IgD-negative memory B cell (primary cell): Measurements from ENCODE around the gene MPZL2. TPM values are rescaled to one million over a fixed set of nuclear protein-coding genes. Genes with fewer than 3 reads are reported as not detected.

Experiments used
- H3K27ac Mint-ChIP-seq, 3 donors: one replicate each; pipeline ENCODE4 v1.8.0; 2020 to 2022; ENCODE audit warnings: mild to moderate bottlenecking in 3 of 3, mixed read lengths in 3 of 3, moderate library complexity in 1 of 3
- H3K27me3 Mint-ChIP-seq: one replicate; pipeline ENCODE4 v1.8.0; 2021; ENCODE audit warnings: mixed read lengths
- H3K36me3 Mint-ChIP-seq: one replicate; pipeline ENCODE4 v1.8.0; 2020; ENCODE audit warnings: mild to moderate bottlenecking, mixed read lengths
- H3K4me1 Mint-ChIP-seq, 3 donors: one replicate each; pipeline ENCODE4 v1.8.0; 2020 to 2022; ENCODE audit warnings: mixed read lengths in 3 of 3, mild to moderate bottlenecking in 1 of 3
- H3K4me3 Mint-ChIP-seq, 4 donors: one replicate each; pipeline ENCODE4 v1.8.0; 2020 to 2022; ENCODE audit warnings: mild to moderate bottlenecking in 4 of 4, mixed read lengths in 4 of 4, moderate library complexity in 3 of 4
- H3K9me3 Mint-ChIP-seq, 3 donors: one replicate each; pipeline ENCODE4 v1.8.0; 2020 to 2021; ENCODE audit warnings: mixed read lengths in 3 of 3, mild to moderate bottlenecking in 1 of 3
- polyA plus RNA-seq: library from polyadenylated mRNA; unstranded; fragments of 300-500 nt; fragmentation: Illumina TruSeq; gene quantifications from one replicate; pipeline ENCODE4 v1.2.3, GENCODE V29; 2021

Gene MPZL2
- polyA plus RNA-seq, 1 donor from 2014 or later = not detected

- peaks cover 2% of the 10 kb centered on the region for H3K36me3 Mint-ChIP-seq
- H3K27ac Mint-ChIP-seq = no peak overlapping the region
- no peak overlapping the region for H3K4me3 Mint-ChIP-seq
- H3K27me3 Mint-ChIP-seq = peaks cover 4% of the 10 kb centered on the region
- no peaks in the 10 kb centered on the region for H3K9me3 Mint-ChIP-seq
- H3K4me1 Mint-ChIP-seq = peaks cover 0 to 6% (median 2%) of the 10 kb centered on the region in 3 donors
Measured at GRCh38 chr11:118295199-118295598, 31.1 kb upstream of the MPZL2 start.

- Mint-ChIP-seq H3K36me3 (peaks cover 2% of the 10 kb centered on the region), H3K4me3 (no peak overlapping the region), H3K4me1 (peaks cover 0 to 6% (median 2%) of the 10 kb centered on the region in 3 donors), H3K27me3 (peaks cover 6% of the 10 kb centered on the region), H3K9me3 (no peaks in the 10 kb centered on the region), H3K27ac (no peak overlapping the region)
Measured at GRCh38 chr11:118294053-118294452, 30.0 kb upstream of the MPZL2 start.

- H3K36me3 Mint-ChIP-seq = peaks cover 2% of the 10 kb centered on the region
- H3K4me1 Mint-ChIP-seq = peaks cover 0 to 6% (median 2%) of the 10 kb centered on the region in 3 donors
- peaks cover 8% of the 10 kb centered on the region for H3K27me3 Mint-ChIP-seq
- no peak overlapping the region for H3K4me3 Mint-ChIP-seq
- H3K27ac Mint-ChIP-seq = no peak overlapping the region
- H3K9me3 Mint-ChIP-seq = no peaks in the 10 kb centered on the region
Measured at GRCh38 chr11:118291477-118292135, 27.5 kb upstream of the MPZL2 start.

GRCh38 chr11:118290923-118291322 is 26.8 kb upstream of the MPZL2 start:
- Mint-ChIP-seq H3K4me1 (peaks cover 0 to 5% (median 2%) of the 10 kb centered on the region in 3 donors), H3K36me3 (peaks cover 2% of the 10 kb centered on the region), H3K27me3 (peaks cover 8% of the 10 kb centered on the region), H3K9me3 (no peaks in the 10 kb centered on the region), H3K4me3 (no peak overlapping the region), H3K27ac (no peak overlapping the region)

- no peak overlapping the region for H3K27ac Mint-ChIP-seq
- no peak overlapping the region for H3K4me3 Mint-ChIP-seq
- H3K4me1 Mint-ChIP-seq = peaks cover 0 to 5% (median 2%) of the 10 kb centered on the region in 3 donors
- no peaks in the 10 kb centered on the region for H3K9me3 Mint-ChIP-seq
- peaks cover 2% of the 10 kb centered on the region for H3K36me3 Mint-ChIP-seq
- peaks cover 8% of the 10 kb centered on the region for H3K27me3 Mint-ChIP-seq
Measured at GRCh38 chr11:118289401-118289800, 25.3 kb upstream of the MPZL2 start.

GRCh38 chr11:118287006-118287405 is 22.9 kb upstream of the MPZL2 start:
- H3K9me3 Mint-ChIP-seq = no peaks in the 10 kb centered on the region
- peaks cover 8% of the 10 kb centered on the region for H3K27me3 Mint-ChIP-seq
- no peak overlapping the region for H3K27ac Mint-ChIP-seq
- no peaks in the 10 kb centered on the region for H3K36me3 Mint-ChIP-seq
- peaks cover 2 to 10% (median 5%) of the 10 kb centered on the region in 3 donors for H3K4me1 Mint-ChIP-seq
- no peak overlapping the region for H3K4me3 Mint-ChIP-seq

- Mint-ChIP-seq H3K27ac (no peak overlapping the region), H3K36me3 (no peaks in the 10 kb centered on the region), H3K9me3 (no peaks in the 10 kb centered on the region), H3K4me1 (peaks cover 3 to 12% (median 7%) of the 10 kb centered on the region in 3 donors), H3K4me3 (no peak overlapping the region), H3K27me3 (peaks cover 8% of the 10 kb centered on the region)
Measured at GRCh38 chr11:118286545-118286944, 22.4 kb upstream of the MPZL2 start.

GRCh38 chr11:118283756-118284350 is 19.8 kb upstream of the MPZL2 start:
- Mint-ChIP-seq H3K36me3 (no peaks in the 10 kb centered on the region), H3K4me3 (no peak overlapping the region), H3K27ac (no peak overlapping the region), H3K4me1 (peaks cover 9 to 16% (median 12%) of the 10 kb centered on the region in 3 donors), H3K27me3 (peaks cover 1% of the 10 kb centered on the region), H3K9me3 (no peaks in the 10 kb centered on the region)

- Mint-ChIP-seq H3K27me3 (peaks cover 1% of the 10 kb centered on the region), H3K9me3 (no peaks in the 10 kb centered on the region), H3K36me3 (no peaks in the 10 kb centered on the region), H3K4me3 (no peak overlapping the region), H3K27ac (no peak overlapping the region), H3K4me1 (peaks cover 9 to 16% (median 12%) of the 10 kb centered on the region in 3 donors)
Measured at GRCh38 chr11:118283037-118283636, 19.0 kb upstream of the MPZL2 start.

- Mint-ChIP-seq H3K4me1 (peaks cover 9 to 16% (median 12%) of the 10 kb centered on the region in 3 donors), H3K9me3 (no peaks in the 10 kb centered on the region), H3K27me3 (peaks cover 1% of the 10 kb centered on the region), H3K36me3 (no peaks in the 10 kb centered on the region), H3K4me3 (no peak overlapping the region), H3K27ac (no peak overlapping the region)
Measured at GRCh38 chr11:118282606-118283005, 18.5 kb upstream of the MPZL2 start.

GRCh38 chr11:118281284-118281683 is 17.2 kb upstream of the MPZL2 start:
- no peaks in the 10 kb centered on the region for H3K27me3 Mint-ChIP-seq
- no peaks in the 10 kb centered on the region for H3K36me3 Mint-ChIP-seq
- peaks cover 10 to 16% (median 12%) of the 10 kb centered on the region in 3 donors for H3K4me1 Mint-ChIP-seq
- H3K4me3 Mint-ChIP-seq = peak overlapping the region in 2 of 4 donors; percentile 34 to 81
- peak overlapping the region in 1 of 3 donors; percentile 77 for H3K27ac Mint-ChIP-seq
- H3K9me3 Mint-ChIP-seq = no peaks in the 10 kb centered on the region

- H3K9me3 Mint-ChIP-seq = no peaks in the 10 kb centered on the region
- H3K36me3 Mint-ChIP-seq = peaks cover 1% of the 10 kb centered on the region
- H3K4me3 Mint-ChIP-seq = no peak overlapping the region
- H3K4me1 Mint-ChIP-seq = peaks cover 10 to 12% (median 10%) of the 10 kb centered on the region in 3 donors
- no peak overlapping the region for H3K27ac Mint-ChIP-seq
- peaks cover 10% of the 10 kb centered on the region for H3K27me3 Mint-ChIP-seq
Measured at GRCh38 chr11:118277312-118277711, 13.2 kb upstream of the MPZL2 start.

GRCh38 chr11:118276422-118276821 is 12.3 kb upstream of the MPZL2 start:
- Mint-ChIP-seq H3K9me3 (no peaks in the 10 kb centered on the region), H3K4me1 (peaks cover 4 to 8% (median 8%) of the 10 kb centered on the region in 3 donors), H3K27me3 (peaks cover 10% of the 10 kb centered on the region), H3K27ac (no peak overlapping the region), H3K36me3 (peaks cover 3% of the 10 kb centered on the region), H3K4me3 (no peak overlapping the region)

GRCh38 chr11:118275176-118275575 is 11.1 kb upstream of the MPZL2 start:
- H3K27me3 Mint-ChIP-seq = peaks cover 12% of the 10 kb centered on the region
- H3K36me3 Mint-ChIP-seq = peaks cover 3% of the 10 kb centered on the region
- no peak overlapping the region for H3K27ac Mint-ChIP-seq
- no peaks in the 10 kb centered on the region for H3K9me3 Mint-ChIP-seq
- peaks cover 0 to 3% (median 2%) of the 10 kb centered on the region in 3 donors for H3K4me1 Mint-ChIP-seq
- no peak overlapping the region for H3K4me3 Mint-ChIP-seq

- no peak overlapping the region for H3K27ac Mint-ChIP-seq
- H3K4me3 Mint-ChIP-seq = no peak overlapping the region
- peaks cover 3% of the 10 kb centered on the region for H3K36me3 Mint-ChIP-seq
- peaks cover 0 to 1% (median 0%) of the 10 kb centered on the region in 3 donors for H3K4me1 Mint-ChIP-seq
- no peaks in the 10 kb centered on the region for H3K9me3 Mint-ChIP-seq
- H3K27me3 Mint-ChIP-seq = peaks cover 20% of the 10 kb centered on the region
Measured at GRCh38 chr11:118274186-118274585, 10.1 kb upstream of the MPZL2 start.
